ENCODE measurements around the gene GTF2E1. TPM values are rescaled to one million over a fixed set of nuclear protein-coding genes. Genes with fewer than 3 reads are reported as not detected.

The GTF2E1 gene
- total RNA-seq, 4 donors from 2014 or later = 5.2 to 16.4 (median 7.5) TPM

- Histone ChIP-seq H3K36me3 (no peaks in the 10 kb centered on the region), H3K4me3 (no peak overlapping the region), H3K4me1 (peaks cover 21% of the 10 kb centered on the region), H3K27ac (no peak overlapping the region), H3K27me3 (no peaks in the 10 kb centered on the region), H3K9me3 (no peaks in the 10 kb centered on the region)
- 77% methylated on average over 3 of the region's 3 CpGs for WGBS
- TF ChIP-seq CTCF (IDR thresholded peaks at IDR 0.05) = no peak
- no peak for TF ChIP-seq EP300 (IDR thresholded peaks at IDR 0.05)
- TF ChIP-seq POLR2A (IDR thresholded peaks at IDR 0.05) = no peak
- no peak for TF ChIP-seq POLR2AphosphoS5 (IDR thresholded peaks at IDR 0.05)
- no peak for DNase-seq (ENCODE audit: low spot score in 2 of 2)
These were observed 2.9 kb downstream of the GTF2E1 start for GRCh38 chr3:120745466-120745865.

GRCh38 chr3:120749843-120750242 lies 7.3 kb downstream of the GTF2E1 start:
- 91% methylated on average over 1 of the region's 1 CpG for WGBS
- H3K4me1 ChIP-seq = no peaks in the 10 kb centered on the region
- no peaks in the 10 kb centered on the region for H3K9me3 ChIP-seq
- H3K4me3 ChIP-seq = no peak overlapping the region
- H3K36me3 ChIP-seq = peaks cover 3% of the 10 kb centered on the region
- no peak for DNase-seq (ENCODE audit: low spot score in 2 of 2)
- no peaks in the 10 kb centered on the region for H3K27me3 ChIP-seq
- H3K27ac ChIP-seq = no peak overlapping the region
- no peak for TF ChIP-seq CTCF (IDR thresholded peaks at IDR 0.05)
- TF ChIP-seq POLR2A (IDR thresholded peaks at IDR 0.05) = no peak
- TF ChIP-seq POLR2AphosphoS5 (IDR thresholded peaks at IDR 0.05) = no peak
- no peak for TF ChIP-seq EP300 (IDR thresholded peaks at IDR 0.05)

GRCh38 chr3:120752230-120752629 lies 9.7 kb downstream of the GTF2E1 start:
- DNase-seq (ENCODE audit: low spot score in 2 of 2) = no peak
- no peaks in the 10 kb centered on the region for H3K9me3 ChIP-seq
- H3K4me3 ChIP-seq = no peak overlapping the region
- H3K27me3 ChIP-seq = no peaks in the 10 kb centered on the region
- WGBS = 97% methylated on average over 1 of the region's 1 CpG
- peaks cover 10% of the 10 kb centered on the region for H3K36me3 ChIP-seq
- H3K27ac ChIP-seq = no peak overlapping the region
- TF ChIP-seq CTCF (IDR thresholded peaks at IDR 0.05) = no peak
- TF ChIP-seq EP300 (IDR thresholded peaks at IDR 0.05) = no peak
- TF ChIP-seq POLR2AphosphoS5 (IDR thresholded peaks at IDR 0.05) = no peak
- no peak for TF ChIP-seq POLR2A (IDR thresholded peaks at IDR 0.05)
- no peaks in the 10 kb centered on the region for H3K4me1 ChIP-seq

GRCh38 chr3:120752865-120753264 lies 10.3 kb downstream of the GTF2E1 start:
- Histone ChIP-seq H3K27ac (no peak overlapping the region), H3K4me1 (no peaks in the 10 kb centered on the region), H3K36me3 (peaks cover 10% of the 10 kb centered on the region), H3K4me3 (no peak overlapping the region), H3K27me3 (no peaks in the 10 kb centered on the region), H3K9me3 (no peaks in the 10 kb centered on the region)
- no peak for TF ChIP-seq POLR2AphosphoS5 (IDR thresholded peaks at IDR 0.05)
- no peak for TF ChIP-seq POLR2A (IDR thresholded peaks at IDR 0.05)
- no peak for TF ChIP-seq CTCF (IDR thresholded peaks at IDR 0.05)
- TF ChIP-seq EP300 (IDR thresholded peaks at IDR 0.05) = no peak
- WGBS = 98% methylated on average over 2 of the region's 2 CpGs
- DNase-seq (ENCODE audit: low spot score in 2 of 2) = no peak

GRCh38 chr3:120753810-120754209 lies 11.3 kb downstream of the GTF2E1 start:
- Histone ChIP-seq H3K36me3 (peaks cover 10% of the 10 kb centered on the region), H3K27ac (no peak overlapping the region), H3K4me3 (no peak overlapping the region), H3K4me1 (no peaks in the 10 kb centered on the region), H3K27me3 (no peaks in the 10 kb centered on the region), H3K9me3 (no peaks in the 10 kb centered on the region)
- TF ChIP-seq CTCF (IDR thresholded peaks at IDR 0.05) (no peak), POLR2AphosphoS5 (IDR thresholded peaks at IDR 0.05) (no peak), EP300 (IDR thresholded peaks at IDR 0.05) (no peak), POLR2A (IDR thresholded peaks at IDR 0.05) (no peak)
- no peak for DNase-seq (ENCODE audit: low spot score in 2 of 2)

All from suprapubic skin (tissue), 4 donors.